NCI-H226 (cell line): ENCODE measurements around the gene HOXA2.

ENCODE experiments used
- DNase-seq: peaks from one replicate; pipeline ENCODE4 v3.0.0-alpha.2; 2015

The HOXA2 gene

GRCh38 chr7:27071622-27072390 is 30.7 kb downstream of the HOXA2 start:
- peak; percentile 69 for DNase-seq

- no peak for DNase-seq
Measured at GRCh38 chr7:27068259-27068658, 34.2 kb downstream of the HOXA2 start.

- DNase-seq: no peak
Measured at GRCh38 chr7:27066148-27066547, 36.3 kb downstream of the HOXA2 start.

DNA sequence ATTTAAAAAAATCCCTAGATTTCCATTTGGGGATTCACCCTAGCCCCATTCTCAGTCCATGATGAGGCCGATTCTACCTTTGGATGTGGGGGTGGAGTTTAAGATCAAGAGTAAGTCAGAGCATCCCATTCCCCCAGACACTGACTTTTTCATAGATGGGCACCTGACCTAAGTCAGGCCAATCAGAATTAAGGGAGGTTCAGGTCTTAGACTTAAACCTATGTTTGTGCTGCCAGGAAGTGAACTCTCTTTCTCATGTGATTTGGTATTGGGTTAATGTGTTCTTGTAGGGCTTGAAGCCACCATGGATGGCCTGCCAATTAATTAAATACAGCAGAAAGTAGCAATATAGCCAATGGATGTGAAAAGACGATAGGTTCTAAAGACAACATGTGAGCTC is 36.8 kb downstream of the HOXA2 start:
- no peak for DNase-seq

DNA sequence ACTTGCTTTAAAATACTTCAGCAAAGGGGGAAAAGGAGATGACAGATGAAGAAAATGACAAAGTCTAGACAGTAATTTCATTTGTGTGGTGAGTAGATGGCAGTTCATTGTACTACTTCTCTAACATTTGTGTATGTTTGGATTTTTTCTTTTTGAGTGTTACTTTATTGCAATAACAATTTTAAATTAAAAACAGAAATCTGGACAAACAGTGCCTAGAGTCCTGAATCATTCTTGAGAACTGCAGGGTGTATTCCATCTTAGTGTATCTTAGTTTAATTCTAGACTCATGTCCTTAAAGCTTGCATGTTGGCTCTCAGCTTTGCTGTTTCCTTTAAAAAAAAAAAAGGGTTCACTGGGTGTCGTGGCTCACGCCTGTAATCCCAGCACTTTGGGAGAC is 37.8 kb downstream of the HOXA2 start:
- no peak for DNase-seq

DNA sequence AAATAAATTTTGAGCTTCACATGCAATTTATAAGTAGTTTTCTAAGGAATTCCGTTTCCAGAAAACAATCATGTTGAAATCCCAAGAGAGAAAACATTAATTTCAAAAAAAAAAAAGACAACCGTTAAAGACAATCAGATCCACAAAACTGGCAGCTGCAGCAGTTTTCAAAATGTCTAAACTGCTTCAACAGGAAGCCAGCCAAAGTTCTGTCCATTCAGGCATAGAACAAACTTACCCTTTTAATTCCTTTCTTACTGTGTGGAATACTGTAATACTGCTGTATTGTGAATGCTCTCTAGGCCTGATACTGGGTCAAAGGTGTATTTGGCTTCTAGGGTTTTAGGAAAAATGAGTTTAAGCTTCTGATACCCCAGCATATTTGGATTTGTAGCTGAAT is 38.3 kb downstream of the HOXA2 start:
- no peak for DNase-seq

- DNase-seq: no peak
Measured at GRCh38 chr7:27062946-27063345, 39.5 kb downstream of the HOXA2 start.

DNA sequence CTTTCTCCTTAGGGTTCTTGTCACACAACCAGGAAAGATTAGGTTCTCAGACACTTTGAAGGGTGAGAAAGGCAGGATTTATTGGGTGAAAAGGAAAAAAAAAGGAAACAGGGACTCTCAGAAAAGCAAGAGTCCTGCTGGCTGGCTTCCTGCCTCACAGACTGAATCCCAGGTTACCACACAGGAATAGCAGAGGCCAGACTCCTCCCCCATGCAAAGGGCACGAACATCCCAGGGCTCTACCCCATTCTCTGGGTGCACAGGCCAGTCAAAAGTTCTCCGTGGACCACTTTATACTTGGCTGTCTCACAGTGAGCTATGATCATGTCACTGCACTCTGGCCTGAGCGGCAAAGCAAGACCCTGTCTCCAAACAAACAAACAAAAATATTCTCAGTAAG is 49.3 kb downstream of the HOXA2 start:
- DNase-seq: no peak

DNA sequence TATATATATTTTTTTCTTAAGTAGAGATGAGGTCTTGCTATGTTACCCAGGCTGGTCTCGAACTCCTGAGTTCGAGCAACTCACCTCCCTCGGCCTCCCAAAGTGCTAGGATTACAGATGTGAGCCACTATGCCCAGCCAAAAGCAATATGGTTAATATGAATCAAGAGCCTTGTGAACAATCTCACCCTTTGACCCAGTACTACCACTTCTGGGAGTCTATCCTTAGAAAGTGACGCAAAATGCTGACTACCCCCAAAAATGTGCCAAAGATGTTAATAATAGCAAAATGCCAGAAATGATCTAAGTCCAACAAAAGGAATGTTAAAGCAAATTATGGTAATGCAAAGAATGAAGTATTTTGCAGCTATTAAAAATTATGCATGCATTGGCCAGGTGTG is 51.0 kb downstream of the HOXA2 start:
- DNase-seq: no peak
